Dedifferentiated amniotic fluid mesenchymal stem cell (primary cell): ENCODE measurements around the gene RS1.
A peak's percentile ranks its signal among the peaks of the same experiment; 100 is the strongest.

ENCODE experiments used
- DNase-seq: peaks from one replicate; pipeline ENCODE4 v3.0.0-alpha.2; 2016; ENCODE audit errors: extremely low spot score

The RS1 gene

GRCh38 chrX:18668071-18668835 lies 3.7 kb downstream of the RS1 start:
- DNase-seq = no peak

DNA sequence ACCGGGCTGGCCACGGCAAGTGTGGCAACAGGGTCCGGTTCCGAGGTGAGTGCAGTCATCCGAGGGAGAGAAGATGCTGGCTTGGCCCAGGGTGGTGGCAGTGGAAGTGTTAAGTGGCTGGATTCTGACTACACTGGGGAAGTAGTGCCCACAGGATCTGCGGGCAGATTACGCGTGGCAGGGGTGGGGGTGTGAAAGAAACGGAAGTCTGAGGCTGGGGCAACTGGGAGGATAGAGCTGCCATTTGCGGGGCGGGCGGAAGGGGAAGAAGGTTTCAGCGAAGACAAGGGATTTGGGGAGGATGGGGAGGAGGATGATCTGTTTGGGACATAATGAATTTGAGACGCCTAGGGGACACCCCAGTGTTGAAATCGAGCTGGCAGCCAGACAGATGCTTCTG lies 5.3 kb downstream of the RS1 start:
- no peak for DNase-seq

GRCh38 chrX:18664947-18665346 lies 7.0 kb downstream of the RS1 start:
- DNase-seq = no peak

- DNase-seq = no peak
Measured at GRCh38 chrX:18661273-18661672, 10.6 kb downstream of the RS1 start.

- DNase-seq = no peak
Measured at GRCh38 chrX:18654875-18655836, 16.8 kb downstream of the RS1 start.

DNA sequence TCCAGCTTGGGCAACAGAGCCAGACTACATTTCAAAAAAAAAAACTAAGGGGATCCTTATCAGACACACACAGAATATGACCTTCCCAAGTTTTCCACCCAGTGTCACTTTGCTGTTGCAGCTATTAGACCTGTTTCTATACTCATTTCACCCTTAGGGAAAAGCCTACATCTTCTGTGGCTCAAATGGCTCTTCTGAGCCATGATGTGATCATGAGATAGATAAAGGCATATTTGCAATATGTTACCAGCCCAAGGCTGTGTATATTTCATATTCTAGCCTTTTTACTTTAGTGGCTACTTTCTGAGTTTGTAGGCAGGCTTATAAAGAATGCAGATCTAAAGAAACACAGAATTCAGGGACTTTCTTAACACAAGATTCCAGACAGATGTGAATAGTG lies 19.3 kb downstream of the RS1 start:
- DNase-seq = no peak

- DNase-seq = no peak
Measured at GRCh38 chrX:18650662-18651061, 21.2 kb downstream of the RS1 start.

DNA sequence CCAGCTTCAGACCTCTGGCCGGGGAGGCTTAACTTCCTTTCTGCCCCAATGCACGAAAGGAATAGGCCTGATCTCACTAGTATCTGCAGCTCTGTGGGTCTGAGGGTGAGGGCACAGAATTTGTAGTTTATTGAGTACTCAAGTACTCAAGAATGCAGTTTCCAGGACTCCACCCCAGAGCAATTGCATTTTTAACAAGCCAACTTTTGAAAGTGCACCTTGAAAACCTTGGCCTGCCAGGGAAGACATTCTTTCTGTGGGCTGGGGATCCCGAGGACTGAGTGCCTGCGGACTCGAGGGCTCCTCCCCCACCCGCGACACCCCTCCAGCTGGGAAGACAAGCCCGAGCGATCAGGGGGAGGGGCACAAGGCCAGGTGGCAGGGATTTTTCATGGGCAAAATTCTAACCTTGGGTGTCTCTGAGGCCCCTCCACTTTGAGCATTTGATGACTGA lies 22.4 kb downstream of the RS1 start:
- no peak for DNase-seq

GRCh38 chrX:18647621-18648020 lies 24.3 kb downstream of the RS1 start:
- DNase-seq = no peak

DNA sequence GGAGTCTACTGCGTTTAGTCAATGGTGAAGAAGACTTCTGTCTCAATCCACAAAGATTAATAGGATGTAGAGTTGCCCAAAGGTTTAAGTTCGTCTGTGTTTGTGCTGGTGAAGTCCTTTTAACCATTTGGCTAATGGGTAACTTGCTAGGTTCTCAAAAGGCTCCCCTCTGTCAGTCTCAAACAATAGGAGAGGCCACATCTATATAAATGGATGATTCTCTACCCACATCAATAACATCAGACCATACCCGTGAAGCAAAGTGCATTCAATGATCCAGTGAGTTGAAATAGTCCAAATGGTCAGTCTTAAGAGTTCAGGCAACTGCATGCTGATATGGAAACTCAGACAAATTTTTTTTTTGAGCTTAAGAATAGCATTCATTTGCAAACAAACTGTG lies 28.1 kb downstream of the RS1 start:
- no peak for DNase-seq

DNA sequence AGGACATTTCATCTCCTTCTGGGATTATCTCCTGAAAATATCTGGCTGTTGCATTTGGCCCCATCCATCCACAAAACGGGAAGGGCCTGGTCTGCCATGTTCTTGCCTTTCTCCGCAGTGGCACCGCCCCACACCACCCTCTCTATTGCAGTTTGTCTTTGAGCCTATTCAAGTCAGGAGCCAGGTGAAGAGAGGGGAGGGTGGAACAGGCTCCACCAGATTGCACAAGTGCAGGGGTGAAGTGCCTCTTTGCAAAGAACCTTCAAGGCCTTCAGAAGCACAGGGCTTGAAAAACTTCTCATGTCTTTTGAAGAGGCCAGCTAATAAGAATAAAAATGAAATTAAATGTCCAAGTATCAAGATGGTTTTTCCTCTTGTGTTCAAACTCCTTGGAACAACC lies 28.7 kb downstream of the RS1 start:
- no peak for DNase-seq

- DNase-seq = no peak
Measured at GRCh38 chrX:18640686-18641085, 31.2 kb downstream of the RS1 start.

- DNase-seq = no peak
Measured at GRCh38 chrX:18639280-18639679, 32.6 kb downstream of the RS1 start.

DNA sequence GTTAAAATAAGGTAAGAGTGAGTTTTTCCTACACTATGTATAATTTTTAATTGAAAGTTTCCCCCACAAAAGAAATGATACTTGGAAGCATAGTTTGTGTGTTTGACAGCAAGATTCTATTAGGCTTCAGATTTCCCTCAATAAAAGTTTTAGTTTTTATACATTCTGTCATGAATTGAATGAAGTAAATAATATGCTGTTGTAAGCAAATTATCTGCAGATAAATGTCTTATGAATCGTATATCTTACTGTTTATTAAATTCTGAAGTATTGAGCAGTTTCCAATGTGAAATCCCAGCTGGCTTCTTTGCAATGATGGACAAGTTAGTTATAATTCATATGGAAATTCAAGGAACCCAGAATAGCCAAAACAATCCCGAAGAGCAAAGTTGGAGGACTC lies 33.5 kb downstream of the RS1 start:
- no peak for DNase-seq

GRCh38 chrX:18630934-18631333 lies 41.0 kb downstream of the RS1 start:
- no peak for DNase-seq

DNA sequence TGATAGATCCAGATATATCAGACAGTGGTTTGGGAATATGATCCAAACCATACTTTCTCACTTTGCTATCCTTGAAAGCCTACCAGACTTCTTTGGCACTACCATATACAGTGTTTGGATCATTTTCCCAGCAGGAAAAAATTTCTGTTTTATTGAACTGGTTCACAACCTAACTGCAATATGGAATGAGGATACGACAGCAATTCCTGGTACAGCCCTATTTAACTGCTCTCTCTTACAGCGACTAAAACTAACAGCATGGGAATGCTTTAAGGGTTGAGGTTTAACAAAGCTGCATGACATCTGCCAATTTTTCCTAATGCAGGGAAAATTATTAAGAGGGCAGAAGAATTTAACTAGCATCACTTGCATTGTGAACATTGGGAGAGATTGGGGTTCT lies 47.3 kb downstream of the RS1 start:
- no peak for DNase-seq

- DNase-seq = no peak
Measured at GRCh38 chrX:18620349-18620748, 51.6 kb downstream of the RS1 start.

DNA sequence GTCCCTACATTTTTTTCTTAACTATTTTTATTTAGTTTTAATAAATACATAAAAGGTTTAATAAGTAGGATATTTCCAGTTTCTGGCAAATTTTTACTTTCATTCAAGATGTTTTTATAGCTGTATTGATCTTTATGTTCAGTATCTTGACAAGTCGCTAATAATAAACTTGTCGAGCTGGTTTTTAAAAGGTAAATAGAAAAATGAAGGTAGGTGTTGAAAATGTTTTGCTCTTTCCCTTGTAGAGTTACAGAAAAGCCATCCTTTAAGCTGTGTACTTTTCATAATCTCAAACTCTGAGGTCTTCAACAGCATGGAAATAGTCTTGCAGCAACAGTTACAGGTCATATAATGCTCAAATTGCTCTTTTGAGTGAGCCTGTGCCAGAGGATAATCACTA lies 52.6 kb downstream of the RS1 start:
- DNase-seq = no peak

DNA sequence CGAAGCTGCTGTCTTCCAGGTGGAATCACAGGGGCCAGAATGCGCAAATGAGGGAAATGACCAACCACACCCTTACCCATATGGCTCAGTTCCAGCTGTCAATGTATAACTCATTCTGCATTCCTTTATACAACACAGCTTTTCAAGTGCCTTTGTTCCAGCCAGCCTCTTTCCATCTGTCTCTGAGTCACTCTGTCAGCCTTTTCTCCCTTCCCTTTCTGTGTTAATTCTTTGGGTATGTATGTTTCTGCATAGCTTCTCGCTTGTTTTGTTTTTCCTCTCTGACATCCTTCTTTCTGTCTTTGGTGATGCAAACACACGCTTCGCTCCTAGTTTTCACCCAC lies 54.5 kb downstream of the RS1 start:
- DNase-seq = peak; percentile 28

- DNase-seq = no peak
Measured at GRCh38 chrX:18616688-18617406, 55.1 kb downstream of the RS1 start.

DNA sequence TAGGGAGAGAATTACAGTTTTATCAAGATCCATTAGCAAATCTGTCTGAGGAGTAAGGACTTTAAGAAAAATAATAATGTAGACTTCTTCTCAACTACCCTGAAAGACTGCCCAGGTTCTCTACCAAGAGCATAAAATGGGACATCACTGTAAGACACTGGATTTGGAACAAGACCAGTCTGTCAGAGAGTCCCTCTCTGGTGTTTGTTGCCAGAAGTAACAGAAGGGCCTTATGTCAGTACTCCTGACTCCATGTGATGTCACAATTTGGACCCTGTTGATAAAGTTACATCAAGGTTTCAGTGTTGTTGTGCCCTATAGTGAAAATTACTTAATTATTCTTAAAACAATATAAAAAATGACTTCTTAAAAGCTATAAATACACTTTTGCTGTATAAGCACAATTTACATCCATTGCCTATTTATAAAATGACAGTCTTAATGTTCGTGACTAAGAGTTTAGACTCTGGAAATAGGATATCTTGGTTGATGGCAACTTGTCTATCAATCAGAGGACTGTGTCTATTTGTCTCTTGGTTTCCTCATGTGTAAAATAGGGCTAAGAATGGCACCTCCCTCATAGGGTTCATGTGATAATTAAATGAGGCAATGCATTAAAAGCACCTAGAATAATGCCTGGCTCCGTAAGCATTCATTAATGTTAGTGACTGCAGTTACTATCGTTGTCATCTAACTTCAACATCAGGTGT lies 57.8 kb downstream of the RS1 start:
- no peak for DNase-seq

DNA sequence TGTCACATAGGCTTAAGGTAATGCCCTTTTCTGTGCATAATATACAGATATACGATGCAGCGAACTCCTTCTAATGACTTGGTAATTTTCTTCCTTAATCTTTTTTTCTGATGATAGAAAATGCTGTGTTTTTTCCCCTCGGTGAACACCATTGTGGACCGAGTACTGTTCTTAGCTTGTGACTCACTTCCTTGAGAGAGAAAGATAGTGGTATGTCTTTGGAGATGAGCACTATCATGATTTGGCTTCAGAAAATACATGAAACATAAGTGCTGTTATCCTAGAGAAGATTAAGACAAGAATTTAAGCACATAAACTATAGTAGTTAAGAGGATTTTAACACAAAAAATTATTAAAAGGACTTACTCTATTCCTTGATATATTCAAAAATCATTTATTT lies 63.9 kb downstream of the RS1 start:
- no peak for DNase-seq
